Right lobe of liver (tissue), 6 donors: ENCODE measurements around the gene C1RL. TPM values are rescaled to one million over a fixed set of nuclear protein-coding genes. Genes with fewer than 3 reads are reported as not detected.

Source experiments
- ATAC-seq, 4 donors: fragments of 200-7000 bp; cut with Tn5 transposase; one replicate each; pipeline ENCODE4 v1.9.1; 2020; ENCODE audit warnings: mild to moderate bottlenecking in 4 of 4, moderate library complexity in 4 of 4
- DNase-seq, 3 donors: peaks; one replicate each; pipeline ENCODE4 v3.0.0-alpha.2; 2020
- H3K27ac ChIP-seq, 3 donors: fragments of 200-600 bp; one replicate each; pipeline ENCODE4 v1.8.0; 2022
- H3K27me3 ChIP-seq, 2 donors: fragments of 200-600 bp; one replicate each; pipeline ENCODE4 v1.8.0; 2022
- H3K36me3 ChIP-seq, 4 donors: fragments of 200-600 bp; sonication (generic) in 1 of 4; one replicate each; pipeline versions ENCODE4 v1.5.1 to v1.8.0; 2017 to 2022; ENCODE audit warnings: control low read depth in 1 of 4
- H3K4me1 ChIP-seq, 4 donors: fragments of 200-600 bp; sonication (generic) in 1 of 4; one replicate each; pipeline versions ENCODE4 v1.5.1 to v1.8.0; 2017 to 2022; ENCODE audit warnings: control low read depth in 1 of 4
- H3K4me3 ChIP-seq, 3 donors: fragments of 200-600 bp; one replicate each; pipeline ENCODE4 v1.8.0; 2022
- H3K9me3 ChIP-seq, 4 donors: fragments of 200-600 bp; sonication (generic) in 1 of 4; one replicate each; pipeline versions ENCODE4 v1.5.1 to v1.8.0; 2017 to 2022; ENCODE audit warnings: control low read depth in 1 of 4
- POLR2A ChIP-seq: fragments of 450-650 bp; IDR thresholded peaks from one replicate; pipeline ENCODE4 v1.6.1; 2017; ENCODE audit warnings: antibody characterized with exemption, mild to moderate bottlenecking
- WGBS: methylation state at CpG from one replicate; pipeline ENCODE4 v1.1.6; 2018; ENCODE audit warnings: low coverage, low lambda C conversion rate; ENCODE audit not compliant: insufficient coverage; ENCODE audit errors: missing lambda C conversion rate; 5-methylcytosine and 5-hydroxymethylcytosine counted together
- intact Hi-C, 2 donors: fragments of 100-400 bp; cut with DNase I; formaldehyde crosslinking; loops; one replicate each; pipeline versions ENCODE4 v1.11.2 to v1.14.1; 2022
- total RNA-seq, 6 experiments: library from RNA; depleted of rRNA in 2 of 6; stranded (reverse); fragments of >200 nt in 2 of 6; fragmentation: NEBNext Ultra II Directional in 3 of 6; extraction: Animal tissue kit (Norgen Biotek cat#: 25700) in 3 of 6; gene quantifications; one replicate each; pipeline versions ENCODE4 v1.1.0 to v1.2.4, GENCODE V29; 2016 to 2023
- TF ChIP-seq, protein P1 (sequence below), 4 donors: fragments of 200-600 bp in 3 of 4; fragments of 450-650 bp in 1 of 4; IDR thresholded peaks; one replicate each; pipeline versions ENCODE4 v1.5.1 to v1.8.0; 2016 to 2022; ENCODE audit warnings: antibody characterized with exemption in 4 of 4, mild to moderate bottlenecking in 2 of 4
- donor health status: DM: no; HTN: yes; CAD: no.
- donor health status: DM: no; HTN: no; CAD: no.
- donor health status: DM: no; HTN: no; CAD: no.
- donor health status: DM: no; HTN: yes; CAD: no.
- donor health status: DM: no; HTN: yes; CAD: no.

C1RL gene
- total RNA-seq, 6 experiments from 2014 or later: 202 to 236 (median 216) TPM

DNA sequence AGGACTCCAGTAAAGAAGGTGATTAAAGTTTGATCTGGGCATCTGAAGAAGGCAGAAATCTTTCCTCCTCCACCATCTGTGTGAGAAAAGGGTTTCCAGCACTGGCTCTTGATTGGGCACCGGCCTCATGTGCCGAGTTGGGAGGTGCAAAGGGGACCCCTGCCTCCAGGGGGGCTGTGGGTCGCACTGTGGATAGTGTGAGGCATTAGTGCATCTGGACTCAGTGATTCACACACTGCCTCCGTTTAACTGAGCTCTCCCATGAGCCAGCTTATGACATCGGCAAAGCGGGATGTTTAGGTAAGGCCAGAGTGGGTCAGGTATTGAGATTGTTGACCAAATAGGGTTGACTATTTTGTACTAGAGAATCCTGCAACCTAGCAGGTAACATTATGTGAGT is 39.6 kb downstream of the C1RL start:
- TF ChIP-seq, protein P1, sequence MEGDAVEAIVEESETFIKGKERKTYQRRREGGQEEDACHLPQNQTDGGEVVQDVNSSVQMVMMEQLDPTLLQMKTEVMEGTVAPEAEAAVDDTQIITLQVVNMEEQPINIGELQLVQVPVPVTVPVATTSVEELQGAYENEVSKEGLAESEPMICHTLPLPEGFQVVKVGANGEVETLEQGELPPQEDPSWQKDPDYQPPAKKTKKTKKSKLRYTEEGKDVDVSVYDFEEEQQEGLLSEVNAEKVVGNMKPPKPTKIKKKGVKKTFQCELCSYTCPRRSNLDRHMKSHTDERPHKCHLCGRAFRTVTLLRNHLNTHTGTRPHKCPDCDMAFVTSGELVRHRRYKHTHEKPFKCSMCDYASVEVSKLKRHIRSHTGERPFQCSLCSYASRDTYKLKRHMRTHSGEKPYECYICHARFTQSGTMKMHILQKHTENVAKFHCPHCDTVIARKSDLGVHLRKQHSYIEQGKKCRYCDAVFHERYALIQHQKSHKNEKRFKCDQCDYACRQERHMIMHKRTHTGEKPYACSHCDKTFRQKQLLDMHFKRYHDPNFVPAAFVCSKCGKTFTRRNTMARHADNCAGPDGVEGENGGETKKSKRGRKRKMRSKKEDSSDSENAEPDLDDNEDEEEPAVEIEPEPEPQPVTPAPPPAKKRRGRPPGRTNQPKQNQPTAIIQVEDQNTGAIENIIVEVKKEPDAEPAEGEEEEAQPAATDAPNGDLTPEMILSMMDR (IDR thresholded peaks at IDR 0.05): no peak
- no peak for TF ChIP-seq POLR2A
- no peaks in the 10 kb centered on the region for H3K9me3 ChIP-seq
- H3K27ac ChIP-seq: peak overlapping the region; percentile 14 to 82 (median 59)
- peaks cover 0 to 61% (median 25%) of the 10 kb centered on the region in 4 donors for H3K36me3 ChIP-seq
- ATAC-seq: no peak
- no peak overlapping the region for H3K4me3 ChIP-seq
- WGBS: 60% methylated on average over 1 of the region's 6 CpGs
- peaks cover 0 to 82% (median 35%) of the 10 kb centered on the region in 4 donors for H3K4me1 ChIP-seq
- no peak for DNase-seq
- H3K27me3 ChIP-seq: no peaks in the 10 kb centered on the region
- intact Hi-C loops: no loop called here

DNA sequence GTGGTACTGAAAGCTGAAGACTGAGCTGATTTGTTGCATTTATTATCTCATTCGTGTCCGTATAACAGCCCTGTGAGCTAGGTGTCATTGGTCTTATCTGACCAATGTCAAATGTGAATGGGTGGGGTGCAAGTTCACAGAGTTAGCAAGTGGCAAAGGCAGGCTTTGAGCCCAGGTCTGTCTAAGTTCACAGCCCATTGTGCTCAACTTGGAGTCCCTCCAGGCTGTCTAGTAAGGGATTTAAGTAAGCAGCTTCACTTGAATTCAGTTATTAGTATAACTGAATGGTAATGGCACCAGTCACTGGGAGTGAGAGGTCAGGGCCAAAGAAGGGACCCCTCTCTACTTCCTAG is 40.0 kb downstream of the C1RL start:
- intact Hi-C loops: no loop called here
- Histone ChIP-seq H3K9me3 (no peaks in the 10 kb centered on the region), H3K36me3 (peaks cover 0 to 65% (median 25%) of the 10 kb centered on the region in 4 donors), H3K27ac (peak overlapping the region; percentile 14 to 82 (median 59)), H3K4me3 (no peak overlapping the region), H3K4me1 (peaks cover 0 to 86% (median 35%) of the 10 kb centered on the region in 4 donors), H3K27me3 (no peaks in the 10 kb centered on the region)
- TF ChIP-seq, protein P1 (IDR thresholded peaks at IDR 0.05): no peak
- TF ChIP-seq POLR2A: no peak
- ATAC-seq (peak; percentile 1 to 27 (median 5)), DNase-seq (no peak)
- WGBS: 11% methylated on average over 2 of the region's 2 CpGs

DNA sequence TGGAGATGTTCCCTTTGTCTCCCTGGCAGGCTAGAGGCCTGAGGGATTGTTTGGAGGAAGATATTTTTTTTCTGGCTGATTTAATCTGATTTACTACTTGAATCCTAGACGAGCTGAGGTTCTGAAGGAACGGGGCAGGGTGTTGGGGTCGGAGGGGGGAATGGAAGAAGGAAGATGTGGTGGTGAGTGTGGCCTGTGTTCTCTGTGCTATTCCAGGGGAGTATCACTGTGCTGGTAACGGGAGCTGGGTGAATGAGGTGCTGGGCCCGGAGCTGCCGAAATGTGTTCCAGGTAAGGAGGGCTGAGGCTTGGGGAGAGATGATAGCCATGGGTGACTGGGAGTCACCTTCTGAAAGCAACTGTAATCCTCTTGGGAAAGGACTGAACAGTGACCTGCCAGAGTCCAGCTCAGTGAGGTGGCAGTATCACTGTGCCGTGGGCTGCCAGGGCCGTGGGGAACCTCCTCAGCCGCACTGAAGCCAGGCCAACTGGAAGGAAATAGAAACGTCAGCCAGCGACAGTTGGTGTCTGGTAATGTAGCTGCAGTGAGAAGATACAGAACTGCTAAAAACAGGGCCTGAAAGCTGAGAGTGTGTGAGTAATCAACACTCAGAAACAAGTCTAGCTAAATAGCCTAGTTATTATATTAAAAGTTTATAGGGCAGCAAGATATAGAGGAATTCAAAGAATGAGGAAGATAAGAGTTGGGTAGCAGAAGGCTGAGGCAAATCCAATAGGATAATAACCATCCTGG is 40.6 kb downstream of the C1RL start:
- Histone ChIP-seq H3K4me3 (peak overlapping the region in 1 of 3 donors; percentile 0), H3K4me1 (peaks cover 0 to 87% (median 35%) of the 10 kb centered on the region in 4 donors), H3K27me3 (no peaks in the 10 kb centered on the region), H3K9me3 (no peaks in the 10 kb centered on the region), H3K36me3 (peaks cover 0 to 71% (median 25%) of the 10 kb centered on the region in 4 donors), H3K27ac (peak overlapping the region; percentile 2 to 82 (median 59))
- ATAC-seq: peak; percentile 41 to 65 (median 48)
- 33% methylated on average over 10 of the region's 11 CpGs for WGBS
- DNase-seq: peak in 2 of 3 donors; percentile 66 to 79
- no peak for TF ChIP-seq POLR2A
- TF ChIP-seq, protein P1 (IDR thresholded peaks at IDR 0.05): no peak
- intact Hi-C loops: no loop called here

DNA sequence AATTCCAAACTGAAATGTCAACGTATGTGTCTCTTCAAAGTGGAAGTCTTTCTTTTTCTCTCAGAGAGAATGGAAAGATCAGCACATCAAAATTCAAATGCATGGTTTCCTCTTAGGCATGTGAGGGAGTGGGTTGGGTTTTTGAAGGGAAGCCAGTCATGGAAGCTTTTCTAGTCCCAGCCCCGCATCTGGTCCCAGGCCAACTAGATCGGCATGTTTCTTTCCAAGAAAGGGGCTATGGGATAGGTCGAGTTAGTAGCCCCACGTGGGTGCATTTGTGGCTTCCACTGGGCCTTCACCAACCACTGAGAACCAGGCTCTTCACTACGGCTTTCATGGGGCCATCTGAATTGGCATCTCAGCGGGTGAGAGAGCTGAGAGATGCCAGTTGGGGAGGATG is 41.9 kb downstream of the C1RL start:
- H3K9me3 ChIP-seq: no peaks in the 10 kb centered on the region
- peak overlapping the region in 2 of 3 donors; percentile 59 to 82 for H3K27ac ChIP-seq
- H3K27me3 ChIP-seq: no peaks in the 10 kb centered on the region
- ATAC-seq: no peak
- no peak for TF ChIP-seq POLR2A
- TF ChIP-seq, protein P1 (IDR thresholded peaks at IDR 0.05): no peak
- DNase-seq: no peak
- peak overlapping the region in 1 of 3 donors; percentile 2 for H3K4me3 ChIP-seq
- intact Hi-C loops: no loop called here
- H3K4me1 ChIP-seq: peaks cover 0 to 86% (median 31%) of the 10 kb centered on the region in 4 donors
- WGBS: 58% methylated on average over 3 of the region's 7 CpGs
- H3K36me3 ChIP-seq: peaks cover 0 to 79% (median 28%) of the 10 kb centered on the region in 4 donors
